A549 (cell line): ENCODE data around the gene ORC3. TPM values are rescaled to one million over a fixed set of nuclear protein-coding genes. Genes with fewer than 3 reads are reported as not detected.

Source experiments
- ATAC-seq, 2 experiments: fragments of 200-7000 bp in 1 of 2; fragments of >200 bp in 1 of 2; cut with Nextera tagmentation in 1 of 2; cut with Tn5 transposase in 1 of 2; 3 replicates each; pipeline versions ENCODE4 v1.8.0 to v1.9.1; 2018 to 2020; ENCODE audit warnings: mild to moderate bottlenecking in 1 of 2, moderate library complexity in 1 of 2
- CTCF ChIA-PET: fragments of 300-600 bp; sonication (Branson Sonifier 250); formaldehyde crosslinking; extraction: SDS; loops from one replicate; lab custom pipeline; 2021; ENCODE audit warnings: antibody characterized with exemption, inconsistent platforms; lab: Yijun Ruan, JAX
- POLR2A ChIA-PET: fragments of 350-600 bp; formaldehyde crosslinking; extraction: SDS; loops from one replicate; lab custom pipeline; 2021; ENCODE audit warnings: antibody characterized with exemption, inconsistent platforms; lab: Yijun Ruan, JAX
- DNase-seq, 2 experiments: peaks; one replicate each; pipeline versions ENCODE4 v3.0.0 to v3.0.0-alpha.2; 2011 to 2016; ENCODE audit warnings: low read depth in 1 of 2, low spot score in 1 of 2
- FAIRE-seq: peaks from 2 replicates; lab custom pipeline; 2011; peaks lifted over from hg19 to GRCh38; lab: Jason Lieb, UNC
- H3K27ac ChIP-seq, 2 experiments: fragments of >200 bp; sonication (Bioruptor Twin); formaldehyde crosslinking; 3 replicates each; pipeline ENCODE4 v1.5.1; 2016 to 2017
- H3K4me1 ChIP-seq: fragments of >200 bp; sonication (Bioruptor Twin); formaldehyde crosslinking; 3 replicates; pipeline ENCODE4 v1.6.1; 2016
- H3K4me2 ChIP-seq: fragments of >200 bp; sonication (Bioruptor Twin); formaldehyde crosslinking; 3 replicates; pipeline ENCODE4 v1.6.1; 2016
- H3K4me3 ChIP-seq: fragments of >200 bp; sonication (Bioruptor Twin); formaldehyde crosslinking; 3 replicates; pipeline ENCODE4 v1.5.1; 2016
- H3K9me3 ChIP-seq: fragments of >200 bp; sonication (Bioruptor Twin); formaldehyde crosslinking; 3 replicates; pipeline ENCODE4 v1.6.1; 2016
- CBX8 ChIP-seq: fragments of 200-600 bp; sonication (generic); IDR thresholded peaks from 2 replicates; pipeline ENCODE4 v1.6.1; 2016
- CHD2 ChIP-seq: fragments of 150-350 bp; IDR thresholded peaks from 2 replicates; pipeline ENCODE4 v1.6.1; 2014; ENCODE audit warnings: low read length; ENCODE audit not compliant: partially characterized antibody
- CHD4 ChIP-seq: fragments of 200-600 bp; sonication (generic); IDR thresholded peaks from 2 replicates; pipeline ENCODE4 v1.6.1; 2016; ENCODE audit warnings: antibody characterized with exemption, mild to moderate bottlenecking, borderline replicate concordance
- EHF ChIP-seq: fragments of 250-450 bp; sonication (Bioruptor Pico); IDR thresholded peaks from 2 replicates; pipeline ENCODE4 v1.5.0; 2020; ENCODE audit warnings: mild to moderate bottlenecking
- EP300 ChIP-seq, 2 experiments: fragments of >200 bp; sonication (Bioruptor Twin); formaldehyde crosslinking; IDR thresholded peaks; 2 replicates in 1 of 2; 3 replicates in 1 of 2; pipeline ENCODE4 v1.6.1; 2016 to 2017
- ESRRA ChIP-seq: fragments of 150-350 bp; IDR thresholded peaks from 2 replicates; pipeline ENCODE4 v1.6.1; 2014; ENCODE audit warnings: mild to moderate bottlenecking, low read length, borderline replicate concordance
- FOSL2 ChIP-seq, 2 experiments: fragments of 450-650 bp in 1 of 2; fragments of >200 bp in 1 of 2; sonication (Bioruptor Twin) in 1 of 2; formaldehyde crosslinking; IDR thresholded peaks; 2 replicates each; pipeline versions ENCODE4 v1.5.0 to v1.6.1; 2016 to 2020; ENCODE audit warnings: mild to moderate bottlenecking in 1 of 2, moderate library complexity in 1 of 2
- FOXS1 ChIP-seq: fragments of 250-450 bp; sonication (Bioruptor Pico); IDR thresholded peaks from 2 replicates; pipeline ENCODE4 v1.5.0; 2020; ENCODE audit warnings: mild to moderate bottlenecking, moderate library complexity
- GATA3 ChIP-seq: IDR thresholded peaks from 2 replicates; pipeline ENCODE4 v1.6.1; 2012; ENCODE audit warnings: borderline replicate concordance
- HMGXB4 ChIP-seq: fragments of 250-450 bp; sonication (Bioruptor Pico); IDR thresholded peaks from 2 replicates; pipeline ENCODE4 v1.5.0; 2021; ENCODE audit warnings: mild to moderate bottlenecking, moderate library complexity, borderline replicate concordance
- HOXB13 ChIP-seq: fragments of 250-450 bp; sonication (Bioruptor Pico); IDR thresholded peaks from 2 replicates; pipeline ENCODE4 v1.5.0; 2020; ENCODE audit warnings: low read depth, mild to moderate bottlenecking, moderate library complexity
- JUN ChIP-seq, 2 experiments: fragments of >200 bp; sonication (Bioruptor Twin); formaldehyde crosslinking; IDR thresholded peaks; 2 replicates in 1 of 2; 3 replicates in 1 of 2; pipeline ENCODE4 v1.6.1; 2016 to 2017
- KDM5A ChIP-seq: fragments of 200-600 bp; sonication (generic); IDR thresholded peaks from 2 replicates; pipeline ENCODE4 v1.6.1; 2016; ENCODE audit warnings: antibody characterized with exemption, mild to moderate bottlenecking
- MAFK ChIP-seq: fragments of 450-650 bp; IDR thresholded peaks from 2 replicates; pipeline ENCODE4 v1.6.1; 2014; ENCODE audit not compliant: partially characterized antibody
- MAX ChIP-seq: IDR thresholded peaks from 2 replicates; pipeline ENCODE4 v1.6.1; 2012
- MAZ ChIP-seq: fragments of 150-350 bp; IDR thresholded peaks from 2 replicates; pipeline ENCODE4 v1.6.1; 2014; ENCODE audit warnings: antibody characterized with exemption, low read depth, low read length, borderline replicate concordance
- NFE2L2 ChIP-seq: fragments of 150-350 bp; conservative IDR thresholded peaks from 2 replicates; pipeline ENCODE4 v1.6.1; 2014; ENCODE audit warnings: low read length
- NPAS2 ChIP-seq: fragments of 250-450 bp; sonication (Bioruptor Pico); IDR thresholded peaks from 2 replicates; pipeline ENCODE4 v1.8.0; 2022; ENCODE audit warnings: mild to moderate bottlenecking, moderate library complexity, borderline replicate concordance
- PBX3 ChIP-seq: IDR thresholded peaks from 2 replicates; pipeline ENCODE4 v1.6.1; 2012
- POLR2AphosphoS2 ChIP-seq: conservative IDR thresholded peaks from 2 replicates; pipeline ENCODE4 v1.6.1; 2012; ENCODE audit warnings: low read length, improper control_type of control experiment, inconsistent platforms
- RARB ChIP-seq: fragments of 250-450 bp; sonication (Bioruptor Pico); IDR thresholded peaks from 2 replicates; pipeline ENCODE4 v1.8.0; 2021; ENCODE audit warnings: mild to moderate bottlenecking, moderate library complexity
- REST ChIP-seq: fragments of 200-600 bp; sonication (generic); IDR thresholded peaks from 2 replicates; pipeline ENCODE4 v1.6.1; 2016; ENCODE audit warnings: antibody characterized with exemption, mild to moderate bottlenecking, moderate library complexity
- RFX5 ChIP-seq: fragments of 450-650 bp; IDR thresholded peaks from 2 replicates; pipeline ENCODE4 v1.7.1; 2014; ENCODE audit warnings: antibody characterized with exemption, mild to moderate bottlenecking, moderate library complexity
- RNF2 ChIP-seq: fragments of 200-600 bp; sonication (generic); IDR thresholded peaks from 2 replicates; pipeline ENCODE4 v1.6.1; 2016; ENCODE audit warnings: low read depth, mild to moderate bottlenecking, antibody characterized with exemption, moderate library complexity, borderline replicate concordance
- SREBF2 ChIP-seq: fragments of 450-650 bp; IDR thresholded peaks from 2 replicates; pipeline ENCODE4 v1.6.1; 2014; ENCODE audit warnings: mild to moderate bottlenecking, moderate library complexity
- TP53 ChIP-seq: fragments of 250-450 bp; sonication (Bioruptor Pico); IDR thresholded peaks from 2 replicates; pipeline ENCODE4 v1.5.0; 2021; ENCODE audit warnings: mild to moderate bottlenecking, moderate library complexity
- ZNF302 ChIP-seq: fragments of 250-450 bp; sonication (Bioruptor Pico); IDR thresholded peaks from 2 replicates; pipeline ENCODE4 v1.9.0; 2021; ENCODE audit warnings: inconsistent platforms, mild to moderate bottlenecking, moderate library complexity
- ZSCAN20 ChIP-seq: fragments of 250-450 bp; sonication (Bioruptor Pico); IDR thresholded peaks from 2 replicates; pipeline ENCODE4 v1.8.0; 2022; ENCODE audit warnings: mild to moderate bottlenecking, moderate library complexity
- WGBS: methylation state at CpG from one replicate; pipeline ENCODE4 v1.1.6; 2017; ENCODE audit errors: missing lambda C conversion rate; 5-methylcytosine and 5-hydroxymethylcytosine counted together
- polyA plus RNA-seq, 4 experiments: library from polyadenylated mRNA; depleted of rRNA in 3 of 4; stranded (reverse); fragments of >200 nt; fragmentation: RNase III in 1 of 4; extraction: RNeasy Plus Mini Kit Qiagen cat#74134 plus additional on column Dnase treatment in 1 of 4; gene quantifications; 2 replicates in 3 of 4; 3 replicates in 1 of 4; pipeline ENCODE4 v1.2.3, GENCODE V29; 2011 to 2017

The ORC3 gene
- polyA plus RNA-seq, 2 of the 4 experiments (the other 2 are of a cell fraction), result 25.5 to 50.1 TPM

GRCh38 chr6:87628881-87629280 is 38.9 kb downstream of the ORC3 start:
- FAIRE-seq, result no peak
- POLR2A ChIA-PET, result no interaction called here

GRCh38 chr6:87630746-87631145 is 40.8 kb downstream of the ORC3 start:
- FAIRE-seq, result no peak
- no peak overlapping the region for H3K4me2 ChIP-seq
- WGBS, result 100% methylated on average over 1 of the region's 1 CpG
- TF ChIP-seq NFE2L2 (no peak), NPAS2 (CRISPR knock-in tag) (no peak), EHF (CRISPR knock-in tag) (no peak), MAZ (no peak), EP300 (IDR thresholded peaks at IDR 0.05) (no peak), CHD2 (no peak), RFX5 (no peak), HOXB13 (CRISPR knock-in tag) (no peak), RARB (no peak), TP53 (no peak)
- no peaks in the 10 kb centered on the region for H3K9me3 ChIP-seq
- H3K4me1 ChIP-seq, result no peaks in the 10 kb centered on the region
- ATAC-seq, result no peak
- H3K27ac ChIP-seq, result no peak overlapping the region
- CTCF ChIA-PET, result no interaction called here
- DNase-seq, result no peak
- no peak overlapping the region for H3K4me3 ChIP-seq
- POLR2A ChIA-PET, result no interaction called here

More at GRCh38 chr6:87628881-87629280, 38.9 kb downstream of the ORC3 start:
- Histone ChIP-seq H3K4me2 (no peak overlapping the region), H3K4me3 (no peak overlapping the region), H3K4me1 (no peaks in the 10 kb centered on the region), H3K27ac (no peak overlapping the region), H3K9me3 (no peaks in the 10 kb centered on the region)
- CTCF ChIA-PET, result no interaction called here
- DNase-seq, result no peak
- ATAC-seq, result no peak
- no peak for TF ChIP-seq ZSCAN20 (CRISPR knock-in tag)

GRCh38 chr6:87633851-87634250 is 43.9 kb downstream of the ORC3 start:
- no peaks in the 10 kb centered on the region for H3K4me1 ChIP-seq
- H3K4me3 ChIP-seq, result no peak overlapping the region
- no peak overlapping the region for H3K4me2 ChIP-seq
- TF ChIP-seq CBX8, result no peak
- no peak for TF ChIP-seq ESRRA
- TF ChIP-seq RNF2, result no peak
- no peak for TF ChIP-seq RFX5
- TF ChIP-seq FOXS1 (CRISPR knock-in tag), result no peak
- TF ChIP-seq REST, result no peak
- TF ChIP-seq MAZ, result no peak
- TF ChIP-seq KDM5A, result no peak
- no peak for TF ChIP-seq POLR2AphosphoS2
- no peak for TF ChIP-seq JUN (IDR thresholded peaks at IDR 0.05)
- CTCF ChIA-PET, result no interaction called here
- FAIRE-seq (no peak), ATAC-seq (no peak), DNase-seq (no peak)
- 59% methylated on average over 3 of the region's 3 CpGs for WGBS
- H3K27ac ChIP-seq, result no peak overlapping the region
- H3K9me3 ChIP-seq, result no peaks in the 10 kb centered on the region
- POLR2A ChIA-PET, result no interaction called here

GRCh38 chr6:87636315-87636714 is 46.4 kb downstream of the ORC3 start:
- Histone ChIP-seq H3K27ac (no peak overlapping the region), H3K9me3 (no peaks in the 10 kb centered on the region), H3K4me3 (no peak overlapping the region), H3K4me2 (no peak overlapping the region), H3K4me1 (no peaks in the 10 kb centered on the region)
- ATAC-seq (no peak), DNase-seq (no peak), FAIRE-seq (no peak)
- ChIA-PET POLR2A (no interaction called here), CTCF (no interaction called here)
- WGBS, result 87% methylated on average over 1 of the region's 1 CpG
- TF ChIP-seq MAFK (no peak), MAZ (no peak), HMGXB4 (CRISPR knock-in tag) (no peak), RFX5 (no peak), KDM5A (no peak), PBX3 (no peak), ZNF302 (CRISPR knock-in tag) (no peak), CHD4 (no peak), MAX (no peak), FOSL2 (IDR thresholded peaks at IDR 0.05) (no peak), FOSL2 (CRISPR knock-in tag; IDR thresholded peaks at IDR 0.05) (no peak), SREBF2 (no peak), GATA3 (no peak)
